Urothelium cell line (cell line): ENCODE data around the gene CLDN15.
A peak's percentile ranks its signal among the peaks of the same experiment; 100 is the strongest.

Experiments
- DNase-seq: peaks from one replicate; pipeline ENCODE4 v3.0.0; 2011; ENCODE audit warnings: low spot score, mixed read lengths
- FAIRE-seq: peaks from 2 replicates; lab custom pipeline; 2011; peaks lifted over from hg19 to GRCh38; lab: Jason Lieb, UNC

CLDN15 gene

DNA sequence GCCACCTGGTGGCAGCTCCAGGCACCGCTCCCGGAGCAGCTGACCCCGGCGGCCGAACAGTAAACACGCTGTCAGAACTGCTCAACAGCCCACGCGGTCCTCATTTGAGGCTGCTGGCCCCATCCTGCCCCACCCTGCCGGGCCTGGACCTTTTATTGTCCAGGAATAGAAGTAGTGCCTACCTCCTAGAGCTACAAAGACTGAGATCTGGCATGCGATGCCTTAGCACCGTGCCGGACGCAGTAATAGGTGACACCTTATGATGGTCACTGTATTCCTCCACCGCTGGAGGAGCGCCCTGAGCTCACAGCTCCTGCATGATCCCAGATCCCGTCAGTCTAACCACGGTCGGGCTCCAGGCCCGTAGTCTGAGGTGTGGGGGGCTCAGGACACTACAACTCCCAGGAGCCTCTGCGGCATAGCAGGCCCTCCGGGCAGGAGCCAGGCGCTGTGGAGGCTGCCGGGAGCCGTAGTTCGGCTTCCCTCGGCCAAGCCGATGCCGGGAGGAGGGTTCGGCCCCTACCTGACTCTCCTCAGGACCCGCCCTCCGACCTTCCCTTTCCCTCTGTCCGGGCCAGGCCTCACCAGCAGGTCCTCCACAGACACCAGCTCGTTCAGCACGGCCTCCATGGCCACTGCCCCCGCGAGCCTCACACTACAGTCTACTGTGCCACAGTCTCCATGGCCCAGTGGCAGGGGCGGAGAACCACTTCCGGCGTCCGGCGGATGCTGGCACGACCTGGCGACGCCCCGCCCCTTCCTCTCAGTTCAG lies 7.0 kb upstream of the CLDN15 start, which contains the start of gene FIS1:
FIS1 (minus strand) TSS at position 707 of the 772 bp plus-strand sequence; CDS start at position 630, 77 bp downstream.
- DNase-seq (peak; percentile 99), FAIRE-seq (peak; percentile 87)

- FAIRE-seq (no peak), DNase-seq (no peak)
Observed at GRCh38 chr7:101243646-101244374, 6.2 kb upstream of the CLDN15 start.

- FAIRE-seq (no peak), DNase-seq (no peak)
Observed at GRCh38 chr7:101241443-101242349, 4.1 kb upstream of the CLDN15 start.

DNA sequence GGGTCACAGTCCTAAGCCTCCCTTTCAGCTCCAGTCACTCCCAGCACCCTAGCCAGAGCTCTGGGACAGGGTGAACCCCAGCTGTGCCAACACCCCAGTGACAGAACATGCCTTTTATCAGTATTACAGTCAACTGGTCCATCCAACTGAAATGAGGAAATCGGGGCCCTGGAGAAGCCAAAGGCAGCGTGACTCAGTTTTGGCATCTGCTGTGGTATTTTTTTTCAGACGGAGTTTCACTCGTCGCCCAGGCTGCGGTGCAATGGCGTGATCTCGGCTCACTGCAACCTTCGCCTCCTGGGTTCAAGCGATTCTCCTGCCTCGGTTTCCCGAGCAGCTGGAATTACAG lies 3.4 kb upstream of the CLDN15 start:
- DNase-seq (no peak), FAIRE-seq (no peak)

GRCh38 chr7:101240226-101241014 lies 2.8 kb upstream of the CLDN15 start:
- no peak for DNase-seq
- FAIRE-seq: no peak

- no peak for DNase-seq
- no peak for FAIRE-seq
Observed at GRCh38 chr7:101239951-101240220, 2.3 kb upstream of the CLDN15 start.

- FAIRE-seq (no peak), DNase-seq (no peak)
Observed at GRCh38 chr7:101239191-101239950, 1.8 kb upstream of the CLDN15 start.

DNA sequence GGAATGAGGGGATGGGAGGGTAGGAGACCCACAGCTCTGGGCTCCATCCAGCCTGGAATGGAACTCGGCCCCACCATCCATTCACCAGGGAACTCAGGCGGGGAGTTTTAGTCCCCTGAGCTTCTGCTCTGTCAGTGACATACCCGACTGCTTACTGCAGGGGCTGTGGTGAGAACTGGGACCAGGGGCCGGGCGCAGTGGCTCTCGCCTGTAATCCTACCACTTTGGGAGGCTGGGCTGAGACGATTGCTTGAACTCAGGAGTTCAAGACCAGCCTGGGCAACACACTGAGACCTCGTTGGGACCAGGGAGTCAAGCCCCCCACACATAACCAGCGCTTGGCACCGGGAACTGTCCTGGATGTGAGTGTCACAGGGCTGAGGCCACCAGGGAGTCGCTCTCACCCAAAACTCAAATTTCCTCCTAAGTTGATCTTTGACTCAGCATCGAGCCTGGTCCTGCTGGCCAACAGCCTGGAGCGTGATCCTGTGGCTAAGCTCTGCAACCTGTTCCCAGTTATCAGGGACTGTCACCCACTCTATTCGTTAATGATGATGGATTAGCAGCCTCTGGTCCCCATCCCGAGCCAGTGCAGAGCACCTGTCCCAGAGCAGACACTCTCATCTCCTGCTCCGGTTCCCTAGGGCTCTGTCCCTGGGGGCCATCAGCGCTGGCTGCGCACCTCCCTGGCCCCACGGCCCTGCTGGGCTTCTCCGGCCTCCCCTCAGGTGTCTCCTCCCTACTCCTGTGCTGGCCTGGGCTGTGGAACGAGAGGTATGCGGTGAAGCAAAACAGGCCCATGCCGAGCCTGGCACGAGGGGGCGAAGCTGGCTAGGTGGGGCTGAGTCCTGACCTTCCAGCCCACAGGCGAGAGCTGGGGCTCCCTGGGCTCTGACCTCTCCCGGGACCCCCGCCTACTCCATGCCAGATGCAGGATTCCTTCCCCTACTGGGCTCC lies 902 bp upstream of the CLDN15 start:
- FAIRE-seq (no peak), DNase-seq (no peak)

DNA sequence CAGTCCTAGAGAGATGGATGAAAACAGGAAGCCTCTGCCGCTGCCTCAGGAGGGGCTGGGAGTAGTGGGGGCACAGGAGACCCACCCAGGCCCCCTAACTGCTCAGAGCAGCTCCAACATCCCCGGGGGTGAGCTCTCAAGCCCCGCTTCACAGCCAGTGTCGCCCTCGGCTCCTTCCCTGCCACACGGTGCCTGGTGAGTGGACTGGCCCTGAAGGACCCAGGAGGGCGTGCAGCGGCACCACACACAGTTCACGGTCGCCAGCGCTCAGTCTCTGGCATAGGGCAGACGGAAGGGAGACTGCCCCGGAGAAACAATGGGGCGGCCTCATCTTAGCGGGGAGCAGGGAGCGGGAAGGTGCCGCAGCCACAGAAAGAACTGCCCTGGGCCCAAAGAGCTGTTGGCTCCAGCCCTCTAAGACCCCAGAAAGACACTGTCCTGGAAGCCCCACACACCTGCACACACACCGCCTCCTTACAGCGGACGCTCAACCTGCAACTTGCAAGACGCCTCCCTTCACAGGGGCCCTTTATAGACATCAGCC lies 1.2 kb downstream of the CLDN15 start:
- FAIRE-seq (no peak), DNase-seq (no peak)

DNA sequence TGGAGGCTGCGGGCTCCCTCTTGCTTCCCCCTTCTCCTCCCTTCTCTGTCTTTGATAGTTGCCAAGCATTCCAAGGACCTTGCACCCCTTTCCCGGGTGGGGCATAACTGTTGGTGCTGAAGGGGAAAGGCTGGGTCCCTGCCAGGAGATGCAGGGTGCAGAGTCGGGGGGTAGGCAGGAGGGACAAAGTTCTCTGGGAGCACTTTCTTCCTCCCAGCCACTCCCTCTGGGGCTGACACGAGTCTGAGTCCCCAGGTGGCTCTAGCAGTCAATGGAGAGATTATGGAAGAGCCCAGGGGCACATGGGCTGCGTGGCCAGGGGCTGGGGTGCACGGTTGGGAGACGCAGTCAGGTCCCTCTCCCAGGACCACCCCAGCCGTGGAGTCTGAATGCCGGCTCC lies 2.1 kb downstream of the CLDN15 start:
- no peak for DNase-seq
- no peak for FAIRE-seq

DNA sequence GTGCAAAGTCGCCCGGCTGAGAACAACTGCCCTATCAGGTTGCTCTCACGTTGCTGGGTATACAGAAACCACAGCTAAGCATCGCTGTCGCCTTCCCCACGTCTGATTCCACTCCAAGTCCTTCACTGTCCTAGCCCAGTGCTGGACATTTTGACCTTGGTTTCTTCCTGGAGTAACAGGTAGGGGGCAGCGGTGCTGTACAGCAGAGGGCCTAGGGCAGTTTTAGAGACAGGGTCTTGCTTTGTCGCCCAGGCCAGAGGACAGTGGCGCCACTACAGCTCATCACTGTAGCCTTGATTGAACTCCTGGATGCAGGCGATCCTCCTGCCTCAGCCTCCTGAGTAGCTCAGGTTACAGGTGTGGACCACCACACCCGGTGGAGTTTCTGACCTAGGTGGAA lies 2.6 kb downstream of the CLDN15 start:
- FAIRE-seq (no peak), DNase-seq (no peak)

GRCh38 chr7:101234636-101235035 lies 3.0 kb downstream of the CLDN15 start:
- no peak for FAIRE-seq
- DNase-seq: no peak

- DNase-seq (no peak), FAIRE-seq (peak; percentile 32)
Observed at GRCh38 chr7:101233907-101234547, 3.6 kb downstream of the CLDN15 start.

DNA sequence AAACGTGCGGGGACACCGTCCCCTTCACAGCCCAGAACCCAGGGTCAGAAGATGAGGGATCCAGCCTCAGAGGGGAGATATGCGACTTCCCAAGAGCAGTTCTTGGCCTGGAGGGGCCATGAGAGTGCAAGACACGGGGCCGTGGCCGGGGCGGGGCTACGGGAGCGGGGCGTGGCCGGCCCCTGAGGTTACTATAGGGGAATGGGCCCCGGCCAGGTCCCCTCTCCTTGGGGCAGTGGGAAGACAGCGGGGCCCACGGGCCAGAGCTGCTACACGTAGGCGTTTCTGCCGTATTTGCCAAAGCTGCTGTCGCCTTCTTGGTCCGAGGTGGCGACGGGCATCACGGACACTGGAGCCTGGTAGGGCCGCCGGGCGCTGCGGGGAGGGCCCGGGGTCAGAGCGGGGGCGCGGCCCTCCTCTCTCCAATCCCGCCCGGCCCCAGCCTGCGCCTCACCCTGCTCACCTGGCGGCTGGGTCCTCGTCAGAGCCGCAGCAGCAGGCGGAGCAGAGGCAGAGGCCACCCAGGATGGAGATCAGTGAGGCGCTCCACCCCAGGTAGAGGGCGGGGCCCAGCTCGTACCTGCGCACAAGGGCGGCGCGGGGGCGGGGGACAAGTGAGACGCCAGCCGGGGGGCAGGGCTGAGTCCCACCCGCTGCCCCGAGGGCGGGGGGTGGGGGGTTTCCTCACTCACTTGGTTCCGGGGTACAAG lies 5.3 kb downstream of the CLDN15 start:
- DNase-seq (no peak), FAIRE-seq (no peak)

DNA sequence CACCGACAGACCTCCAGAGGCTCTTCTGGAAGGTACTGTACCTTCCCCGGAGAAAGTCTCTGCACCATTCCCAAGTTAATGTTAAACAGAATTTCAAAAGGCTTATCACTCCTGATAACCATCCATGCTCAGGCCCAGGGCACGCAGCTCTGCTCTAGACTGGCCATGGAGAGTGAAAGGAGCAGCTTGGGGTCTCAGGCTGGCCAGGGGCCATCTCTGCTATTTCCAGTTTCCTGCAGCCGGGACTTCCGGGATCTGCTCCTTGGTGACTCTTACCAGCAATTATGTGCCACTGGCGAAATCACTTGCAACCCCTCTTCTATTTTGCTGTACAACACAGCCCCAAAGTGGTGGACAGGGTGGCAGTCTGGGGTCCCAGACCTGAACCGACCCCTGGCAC lies 6.0 kb downstream of the CLDN15 start:
- FAIRE-seq (no peak), DNase-seq (no peak)

DNA sequence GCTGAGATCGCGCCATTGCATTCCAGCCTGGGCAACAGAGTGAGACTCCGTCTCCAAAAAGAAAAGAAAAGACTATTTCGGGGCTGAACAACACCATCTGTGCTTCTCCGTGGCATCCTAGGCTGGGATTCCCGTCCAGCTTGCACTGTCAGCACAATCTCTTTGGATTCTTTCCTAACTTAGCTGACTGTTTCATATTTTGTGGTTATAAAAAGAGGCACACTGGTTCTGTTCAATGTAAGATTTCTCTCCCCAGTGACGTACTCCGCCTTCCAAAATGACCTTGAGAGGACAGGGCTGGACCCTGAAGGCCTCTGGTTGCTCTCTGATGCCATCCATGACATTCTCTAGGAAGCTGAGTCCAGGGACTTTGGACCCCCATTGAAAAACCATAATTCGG lies 10.9 kb downstream of the CLDN15 start:
- FAIRE-seq: no peak
- no peak for DNase-seq

- FAIRE-seq (no peak), DNase-seq (no peak)
Observed at GRCh38 chr7:101225650-101226049, 12.0 kb downstream of the CLDN15 start.

GRCh38 chr7:101223528-101223927 lies 14.1 kb downstream of the CLDN15 start:
- no peak for FAIRE-seq

More at GRCh38 chr7:101223528-101223927, 14.1 kb downstream of the CLDN15 start:
- DNase-seq: no peak
